A549 (cell line): Measurements from ENCODE around the gene GABBR1.

Experiments used
- BCL3 ChIP-seq: fragments of >200 bp; sonication (Bioruptor Twin); formaldehyde crosslinking; IDR thresholded peaks from 3 replicates; pipeline ENCODE4 v1.6.1; 2016
- CHD2 ChIP-seq: fragments of 150-350 bp; IDR thresholded peaks from 2 replicates; pipeline ENCODE4 v1.6.1; 2014; ENCODE audit warnings: low read length; ENCODE audit not compliant: partially characterized antibody
- CTCF ChIP-seq: fragments of >200 bp; sonication (Bioruptor Twin); formaldehyde crosslinking; IDR thresholded peaks from 3 replicates; pipeline ENCODE4 v1.5.1; 2016
- PHF8 ChIP-seq: fragments of 200-600 bp; sonication (generic); IDR thresholded peaks from 2 replicates; pipeline ENCODE4 v1.6.1; 2016; ENCODE audit warnings: low read depth, mild to moderate bottlenecking, antibody characterized with exemption, moderate library complexity, borderline replicate concordance
- POLR2A ChIP-seq: IDR thresholded peaks from 2 replicates; pipeline ENCODE4 v1.6.1; 2012; ENCODE audit warnings: mild to moderate bottlenecking, low read length
- ZC3H11A ChIP-seq: fragments of 450-650 bp; IDR thresholded peaks from 2 replicates; pipeline ENCODE4 v1.6.1; 2014; ENCODE audit warnings: antibody characterized with exemption, mild to moderate bottlenecking

- TF ChIP-seq CTCF, result no peak
- no peak for TF ChIP-seq BCL3
- no peak for TF ChIP-seq ZC3H11A
- no peak for TF ChIP-seq PHF8
- TF ChIP-seq POLR2A, result no peak
- TF ChIP-seq CHD2, result no peak
Observed at GRCh38 chr6:29563435-29563965, 69.5 kb downstream of the GABBR1 start.
